Head of caudate nucleus (tissue), 42 donors: ENCODE measurements around the gene SRCAP.
A peak's percentile ranks its signal among the peaks of the same experiment; 100 is the strongest.

ENCODE experiments used
- DNase-seq, 42 donors: peaks; one replicate each; pipeline versions ENCODE4 v3.0.0 to v3.0.0-alpha.2; 2020 to 2021; ENCODE audit warnings: mixed read lengths in 7 of 42
- intact Hi-C: fragments of 100-400 bp; cut with DNase I; formaldehyde crosslinking; loops from one replicate; pipeline ENCODE4 v1.15.0; 2022

SRCAP gene

DNA sequence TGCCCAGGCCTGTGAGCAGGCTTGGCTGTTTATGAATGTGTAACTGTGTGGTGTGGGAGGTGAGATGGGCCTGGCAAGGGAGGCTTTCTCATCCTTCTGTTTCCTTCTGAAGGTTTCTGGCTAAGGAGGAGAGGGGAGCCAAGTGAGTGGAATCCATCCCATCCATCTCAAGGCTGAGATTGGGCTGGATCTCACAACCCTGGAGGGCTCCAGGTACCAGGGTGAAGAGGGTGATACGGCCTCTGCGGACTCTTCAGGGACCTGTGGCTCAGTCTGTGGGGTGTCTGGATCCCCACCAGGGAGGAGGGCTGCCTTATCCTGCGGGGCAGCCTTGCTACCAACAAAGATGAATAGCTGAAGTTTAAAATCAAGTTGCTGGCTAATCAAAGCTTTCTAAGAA is 81.0 kb downstream of the SRCAP start:
- no peak for DNase-seq
- intact Hi-C loops, result no loop called here

DNA sequence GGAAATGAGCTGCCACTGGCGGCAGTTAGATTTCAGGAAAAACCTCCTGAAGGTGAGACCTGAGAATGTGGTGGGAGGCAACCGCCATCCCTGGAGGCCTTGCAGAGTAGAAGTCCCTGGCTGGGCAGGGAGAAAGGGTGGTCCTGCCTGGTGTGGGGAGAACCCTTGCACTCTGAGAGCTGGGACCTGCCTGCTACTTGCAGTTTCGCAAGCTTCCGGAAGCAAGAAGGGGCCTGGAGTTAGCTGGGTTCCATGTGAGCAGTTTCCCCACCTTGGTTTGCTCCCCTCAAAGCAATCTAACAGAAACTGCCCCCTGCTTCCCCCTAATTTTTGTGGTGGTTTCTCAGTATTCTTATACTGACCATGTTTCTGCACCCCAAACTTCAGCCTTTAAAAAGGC is 81.6 kb downstream of the SRCAP start:
- intact Hi-C loops, result no loop called here
- DNase-seq, result no peak

DNA sequence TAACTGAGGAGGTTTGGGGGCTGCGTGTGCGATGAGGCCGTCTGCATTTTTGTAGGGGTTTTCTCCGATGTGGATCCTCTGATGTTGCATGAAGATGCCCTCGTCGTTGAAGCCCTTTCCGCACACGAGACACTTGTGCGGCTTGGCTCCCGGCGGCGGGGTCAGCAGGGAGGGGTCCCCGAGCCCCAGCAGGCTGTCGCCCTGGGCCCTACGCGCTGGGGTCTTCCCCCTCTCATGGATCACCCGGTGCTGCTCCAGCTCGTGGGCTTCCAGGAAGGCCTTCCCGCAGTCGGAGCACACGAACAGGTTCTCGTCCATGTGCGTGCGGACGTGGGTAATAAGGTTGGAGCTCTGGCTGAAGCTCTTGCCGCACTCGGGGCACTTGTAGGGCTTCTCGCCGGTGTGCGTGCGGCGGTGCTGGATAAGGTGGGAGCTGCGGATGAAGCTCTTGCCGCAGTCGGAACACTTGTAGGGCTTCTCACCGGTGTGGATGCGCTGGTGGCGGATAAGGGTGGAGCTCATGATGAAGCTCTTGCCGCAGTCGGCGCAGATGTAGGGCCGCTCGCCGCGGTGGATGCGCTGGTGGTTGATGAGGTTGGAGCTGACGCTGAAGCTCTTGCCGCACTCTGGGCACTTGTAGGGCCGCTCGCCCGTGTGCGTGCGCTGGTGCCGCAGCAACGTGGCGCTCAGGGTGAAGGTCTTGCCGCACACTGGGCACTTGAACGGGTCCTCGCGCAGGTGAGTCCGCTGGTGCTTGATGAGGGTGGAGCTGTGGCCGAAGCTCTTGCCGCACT is 83.7 kb downstream of the SRCAP start:
- DNase-seq, result no peak
- intact Hi-C loops, result no loop called here

DNA sequence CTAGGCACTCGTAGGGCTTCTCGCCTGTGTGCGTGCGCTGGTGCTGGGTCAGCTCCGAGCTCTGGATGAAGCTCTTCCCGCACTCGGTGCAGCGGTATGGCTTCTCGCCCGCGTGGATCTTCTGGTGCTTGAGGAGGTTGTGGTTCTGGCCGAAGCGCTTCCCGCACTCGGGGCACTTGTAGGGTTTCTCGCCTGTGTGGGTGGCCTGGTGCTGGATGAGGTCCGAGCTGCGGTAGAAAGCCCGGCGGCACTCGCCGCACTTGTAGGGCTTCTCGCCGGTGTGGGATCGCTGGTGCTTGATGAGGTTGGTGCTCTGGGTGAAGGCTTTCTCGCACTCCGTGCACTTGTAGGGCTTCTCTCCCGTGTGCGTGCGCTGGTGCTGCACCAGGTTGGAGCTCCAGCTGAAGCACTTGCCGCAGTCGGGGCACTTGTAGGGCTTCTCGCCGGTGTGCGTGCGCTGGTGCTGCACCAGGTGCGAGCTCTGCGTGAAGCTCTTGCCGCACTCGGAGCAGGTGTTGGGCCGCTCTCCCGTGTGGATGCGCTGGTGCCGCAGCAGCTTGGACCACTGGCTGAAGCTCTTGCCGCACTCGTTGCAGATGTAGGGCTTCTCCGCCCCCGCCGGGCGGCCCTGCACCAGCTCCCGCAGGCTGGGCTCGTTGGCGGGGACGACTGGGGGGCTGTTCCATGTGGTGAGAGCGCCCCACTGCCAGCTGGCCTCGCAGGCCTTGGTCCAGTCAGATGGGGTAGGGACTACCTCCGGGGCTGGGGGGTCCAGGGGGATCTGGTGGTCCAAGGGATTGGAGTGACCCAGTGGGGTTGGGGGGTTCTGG is 84.5 kb downstream of the SRCAP start:
- intact Hi-C loops, result no loop called here
- DNase-seq, result no peak

GRCh38 chr16:30784215-30784614 is 85.2 kb downstream of the SRCAP start:
- DNase-seq, result no peak
- intact Hi-C loops, result no loop called here

- peak in 2 of 42 donors; percentile 30 to 33 for DNase-seq
- intact Hi-C loops, result loop anchor here (2.0 to 5.0 kb wide), 2 partner anchors 21 to 92 kb away; no protein-coding TSS in a partner anchor
These were observed 86.4 kb downstream of the SRCAP start for GRCh38 chr16:30785126-30786106.

DNA sequence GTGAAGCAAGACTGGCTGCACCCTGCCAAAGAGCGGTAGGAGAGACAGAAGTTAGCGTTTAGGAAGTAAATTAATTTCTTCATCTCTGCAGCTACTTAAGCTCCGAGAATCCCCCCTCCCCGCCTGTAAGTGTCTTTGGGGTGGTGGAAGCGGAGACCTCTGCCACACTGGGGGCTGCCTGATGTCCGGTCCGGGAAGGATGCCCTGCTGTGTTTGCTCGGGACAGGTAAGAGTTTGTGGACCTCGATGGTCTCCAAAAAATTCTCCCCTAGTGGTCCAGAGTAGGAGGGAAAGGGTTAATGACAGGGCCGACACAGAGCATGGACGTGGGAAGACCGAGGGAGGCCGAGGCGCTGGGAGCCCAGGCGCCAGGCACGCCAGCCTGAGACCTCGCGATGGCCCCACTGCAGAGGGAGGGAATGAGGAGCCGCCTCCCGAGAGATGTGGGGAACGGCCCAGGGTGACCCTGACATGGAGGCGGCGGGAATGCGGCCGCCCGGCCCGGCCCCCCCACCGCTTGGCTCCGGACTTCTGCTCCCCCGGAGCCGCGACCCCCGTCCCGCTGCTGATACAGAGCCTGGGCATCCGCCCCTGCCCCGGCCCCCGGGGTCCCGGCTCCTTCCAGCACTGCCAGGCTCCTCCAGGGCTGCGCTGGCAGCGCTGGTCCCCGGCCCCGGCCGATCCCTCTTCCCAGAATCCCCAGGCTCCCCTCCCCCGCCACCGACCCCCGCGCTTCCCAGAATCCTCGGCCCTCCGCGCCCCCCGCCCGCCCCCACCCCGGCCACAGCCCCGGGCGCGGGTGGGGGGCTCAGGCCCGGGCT is 87.4 kb downstream of the SRCAP start:
- DNase-seq, result peak in 22 of 42 donors; percentile 16 to 60 (median 25)
- intact Hi-C loops, result loop anchor here (2.0 to 5.0 kb wide), 2 partner anchors 20 to 91 kb away; no protein-coding TSS in a partner anchor

- intact Hi-C loops, result loop anchor here (2.0 to 5.0 kb wide), 2 partner anchors 20 to 90 kb away; no protein-coding TSS in a partner anchor
- DNase-seq, result peak; percentile 65 to 94 (median 84)
These were observed 88.1 kb downstream of the SRCAP start, which contains the start of gene ZNF629 for GRCh38 chr16:30786936-30787612. TSS of gene ZNF629 (minus strand) at chr16:30787205. CDS start at chr16:30784482, 2,723 bp downstream.

DNA sequence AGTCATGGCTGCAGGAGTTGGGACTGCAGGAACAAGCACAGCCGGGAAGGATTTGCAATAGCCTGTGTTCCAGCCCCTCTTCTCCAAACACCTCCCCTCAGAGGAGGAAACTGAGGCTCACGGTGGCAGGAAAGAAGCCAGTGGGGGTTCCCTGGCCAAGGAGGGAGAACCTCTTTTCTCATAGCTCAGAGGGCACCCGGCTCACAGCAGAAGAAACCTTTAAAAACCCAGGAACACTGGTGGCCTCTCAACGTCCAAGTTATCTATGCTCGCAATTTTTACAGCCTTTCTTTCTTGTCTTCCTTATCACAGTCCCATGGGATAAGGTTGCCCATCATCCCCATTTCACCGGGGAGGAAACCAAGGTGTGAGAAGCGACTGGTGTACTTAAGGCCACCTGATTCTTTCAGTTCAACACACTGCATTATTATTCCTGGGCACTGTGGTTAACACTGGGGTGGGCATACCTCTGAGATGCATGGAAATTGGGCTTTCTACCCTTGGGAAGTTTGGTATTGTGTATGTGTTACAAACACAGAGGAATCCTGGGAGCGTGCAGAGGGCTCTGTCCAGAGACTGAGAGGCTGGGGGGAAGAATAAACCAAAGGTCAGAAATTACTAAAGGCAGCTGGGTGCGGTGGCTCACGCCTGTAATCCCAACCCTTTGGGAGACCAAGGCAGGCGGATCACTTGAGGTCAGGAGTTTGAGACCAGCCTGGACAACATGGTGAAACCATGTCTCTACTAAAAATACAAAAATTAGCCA is 88.8 kb downstream of the SRCAP start:
- intact Hi-C loops, result loop anchor here (2.0 to 5.0 kb wide), 2 partner anchors 19 to 90 kb away; no protein-coding TSS in a partner anchor
- no peak for DNase-seq
